C4-2B (cell line): ENCODE results near the gene ZBTB16.

Experiments used
- CTCF ChIP-seq: fragments of 450-650 bp; conservative IDR thresholded peaks from 2 replicates; pipeline ENCODE4 v1.5.1; 2017; ENCODE audit warnings: mild to moderate bottlenecking
- ZFX ChIP-seq: fragments of 450-650 bp; IDR thresholded peaks from 2 replicates; pipeline ENCODE4 v1.6.1; 2017

GRCh38 chr11:114175706-114176105 lies 116.2 kb downstream of the ZBTB16 start:
- TF ChIP-seq CTCF, result no peak
- no peak for TF ChIP-seq ZFX
